ENCODE data around the gene ERCC5.

DNA sequence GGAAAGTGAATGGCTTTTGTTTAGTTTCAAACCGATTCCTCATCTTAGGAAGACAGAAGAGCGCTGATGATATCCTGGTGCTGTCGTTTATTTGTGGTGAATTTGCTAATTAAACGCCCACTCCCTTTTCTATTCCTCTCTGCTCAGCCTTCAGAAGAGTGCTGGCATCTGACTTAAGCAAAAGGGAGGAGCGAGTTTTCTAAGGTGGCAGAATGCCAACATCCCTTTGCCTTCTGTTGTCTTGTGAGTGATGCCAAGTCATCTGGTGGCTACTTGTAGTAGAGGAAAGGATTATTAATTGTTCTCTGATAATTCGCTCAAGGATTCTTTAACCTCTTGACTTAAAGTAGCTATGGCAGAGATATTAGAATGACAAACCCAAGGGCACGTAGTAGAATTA is 68.1 kb downstream of the ERCC5 start:
- TF ChIP-seq ZNF274 (IDR thresholded peaks at IDR 0.05; ENCODE audit: low read depth, low read length) (no peak), YY1 (IDR thresholded peaks at IDR 0.05; ENCODE audit: insufficient read depth, insufficient read length) (no peak), SUZ12 (IDR thresholded peaks at IDR 0.05; ENCODE audit: extremely low read depth, insufficient read depth, insufficient read length) (no peak)

All from NT2/D1 (cell line).